DOHH2 (cell line): ENCODE data around the gene PLEKHJ1.
"Not testable (repeated sequence)": the region's sequence is repeated elsewhere in the genome, so short reads cannot be mapped to it uniquely, and the experiment has no call there.

ENCODE experiments used
- H3F3A ChIP-seq: fragments of 200-600 bp; sonication (generic), shearing (Covaris generic); 2 replicates; pipeline ENCODE4 v1.6.0; 2016; ENCODE audit warnings: antibody characterized with exemption, mild to moderate bottlenecking; ENCODE audit not compliant: control insufficient read depth, insufficient read depth
- H3K27ac ChIP-seq: fragments of 200-600 bp; sonication (generic); 2 replicates; pipeline ENCODE4 v1.5.1; 2014; ENCODE audit warnings: low read depth, mild to moderate bottlenecking, low read length, moderate library complexity
- H3K27me3 ChIP-seq: fragments of 200-600 bp; sonication (generic); 2 replicates; pipeline ENCODE4 v1.6.1; 2014; ENCODE audit warnings: mild to moderate bottlenecking, low read length, mixed read lengths; ENCODE audit not compliant: control insufficient read depth
- H3K36me3 ChIP-seq: fragments of 200-600 bp; sonication (generic); 2 replicates; pipeline ENCODE4 v1.6.1; 2014; ENCODE audit warnings: mild to moderate bottlenecking, low read length, moderate library complexity, mixed read lengths; ENCODE audit not compliant: control insufficient read depth
- H3K4me1 ChIP-seq: fragments of 200-600 bp; sonication (generic); 2 replicates; pipeline ENCODE4 v1.6.1; 2014; ENCODE audit warnings: mild to moderate bottlenecking, low read length, mixed read lengths; ENCODE audit not compliant: control insufficient read depth
- H3K4me2 ChIP-seq: fragments of 200-600 bp; sonication (generic); 2 replicates; pipeline ENCODE4 v1.6.0; 2014; ENCODE audit warnings: mild to moderate bottlenecking, low read length, moderate library complexity
- H3K4me3 ChIP-seq: fragments of 200-600 bp; sonication (generic); 2 replicates; pipeline ENCODE4 v1.5.1; 2014; ENCODE audit warnings: mild to moderate bottlenecking, low read length, mixed read lengths
- H3K79me2 ChIP-seq: fragments of 200-600 bp; sonication (generic); 2 replicates; pipeline ENCODE4 v1.6.1; 2014; ENCODE audit warnings: mild to moderate bottlenecking, low read length, mixed read lengths; ENCODE audit not compliant: control insufficient read depth
- H3K9me2 ChIP-seq: fragments of 200-600 bp; sonication (generic); replicated peaks from 2 replicates; pipeline ENCODE4 v1.6.1; 2014; ENCODE audit warnings: mild to moderate bottlenecking, low read length, mixed read lengths; ENCODE audit not compliant: control insufficient read depth
- H3K9me3 ChIP-seq: fragments of 200-600 bp; sonication (generic); 2 replicates; pipeline ENCODE4 v1.6.1; 2014; ENCODE audit warnings: antibody characterized with exemption, low read length, mixed read lengths; ENCODE audit not compliant: control insufficient read depth, insufficient read depth
- H4K20me1 ChIP-seq: fragments of 200-600 bp; sonication (generic); 2 replicates; pipeline ENCODE4 v1.6.0; 2014; ENCODE audit warnings: low read depth, mild to moderate bottlenecking, antibody characterized with exemption, low read length, moderate library complexity; ENCODE audit not compliant: control insufficient read depth, insufficient read depth
- EZH2phosphoT487 ChIP-seq: fragments of 200-600 bp; sonication (generic); IDR thresholded peaks from 2 replicates; pipeline ENCODE4 v1.6.1; 2017; ENCODE audit warnings: borderline replicate concordance, mild to moderate bottlenecking, antibody characterized with exemption, low read length, moderate library complexity, mixed read lengths
- TF ChIP-seq, protein P1 (sequence below): fragments of 200-600 bp; sonication (generic); IDR thresholded peaks from one replicate; pipeline ENCODE4 v1.5.1; 2014; ENCODE audit warnings: antibody characterized with exemption, mild to moderate bottlenecking, low read depth, low read length; ENCODE audit not compliant: poor library complexity, severe bottlenecking

Gene PLEKHJ1

DNA sequence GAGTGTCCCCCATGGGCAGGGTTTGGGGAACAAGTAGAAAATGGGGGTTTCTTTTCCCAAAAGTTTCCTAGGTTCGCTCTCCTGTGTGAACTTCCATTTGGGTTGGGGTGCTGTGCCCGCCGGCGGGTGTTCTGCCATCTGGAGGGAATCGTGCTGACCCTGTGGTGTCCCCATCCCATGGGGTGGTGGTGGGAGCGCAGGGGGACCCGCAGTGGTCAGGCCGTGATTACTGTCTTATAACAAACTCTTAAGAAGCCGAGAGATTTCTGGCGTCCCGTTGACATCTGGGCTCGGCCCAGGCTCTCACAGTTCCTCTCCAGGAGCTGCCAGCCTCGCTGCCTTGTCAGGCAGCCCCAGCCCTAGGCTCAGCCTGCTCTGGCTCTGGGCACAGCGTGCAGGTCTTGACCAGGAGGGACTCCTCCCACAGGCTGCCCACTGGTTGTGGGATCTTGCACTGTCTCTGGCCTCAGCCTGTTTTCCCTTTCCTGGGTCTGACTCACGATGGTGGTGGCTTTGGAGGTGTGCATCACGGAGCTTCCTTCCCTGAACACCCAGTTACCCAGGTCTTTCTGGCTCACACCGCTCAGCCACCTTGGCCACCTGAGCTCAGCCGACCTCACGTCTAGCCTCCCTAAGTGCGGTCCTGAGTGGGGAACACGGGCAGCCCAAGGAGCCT, 34.5 kb downstream of the PLEKHJ1 start:
- H4K20me1 ChIP-seq = no peaks in the 10 kb centered on the region; the same call in 1 of the 2 replicates
- no peak overlapping the region for H3K27ac ChIP-seq
- no peaks in the 10 kb centered on the region for H3F3A ChIP-seq
- no peak for TF ChIP-seq EZH2phosphoT487
- TF ChIP-seq, protein P1, sequence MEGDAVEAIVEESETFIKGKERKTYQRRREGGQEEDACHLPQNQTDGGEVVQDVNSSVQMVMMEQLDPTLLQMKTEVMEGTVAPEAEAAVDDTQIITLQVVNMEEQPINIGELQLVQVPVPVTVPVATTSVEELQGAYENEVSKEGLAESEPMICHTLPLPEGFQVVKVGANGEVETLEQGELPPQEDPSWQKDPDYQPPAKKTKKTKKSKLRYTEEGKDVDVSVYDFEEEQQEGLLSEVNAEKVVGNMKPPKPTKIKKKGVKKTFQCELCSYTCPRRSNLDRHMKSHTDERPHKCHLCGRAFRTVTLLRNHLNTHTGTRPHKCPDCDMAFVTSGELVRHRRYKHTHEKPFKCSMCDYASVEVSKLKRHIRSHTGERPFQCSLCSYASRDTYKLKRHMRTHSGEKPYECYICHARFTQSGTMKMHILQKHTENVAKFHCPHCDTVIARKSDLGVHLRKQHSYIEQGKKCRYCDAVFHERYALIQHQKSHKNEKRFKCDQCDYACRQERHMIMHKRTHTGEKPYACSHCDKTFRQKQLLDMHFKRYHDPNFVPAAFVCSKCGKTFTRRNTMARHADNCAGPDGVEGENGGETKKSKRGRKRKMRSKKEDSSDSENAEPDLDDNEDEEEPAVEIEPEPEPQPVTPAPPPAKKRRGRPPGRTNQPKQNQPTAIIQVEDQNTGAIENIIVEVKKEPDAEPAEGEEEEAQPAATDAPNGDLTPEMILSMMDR = no peak
- no peak overlapping the region for H3K4me2 ChIP-seq
- peaks cover 63% of the 10 kb centered on the region for H3K36me3 ChIP-seq
- no peaks in the 10 kb centered on the region for H3K9me3 ChIP-seq
- H3K27me3 ChIP-seq = no peaks in the 10 kb centered on the region
- no peaks in the 10 kb centered on the region for H3K4me1 ChIP-seq
- H3K4me3 ChIP-seq = no peak overlapping the region
- H3K79me2 ChIP-seq = peaks cover 31% of the 10 kb centered on the region
- H3K9me2 ChIP-seq = no peaks in the 10 kb centered on the region

DNA sequence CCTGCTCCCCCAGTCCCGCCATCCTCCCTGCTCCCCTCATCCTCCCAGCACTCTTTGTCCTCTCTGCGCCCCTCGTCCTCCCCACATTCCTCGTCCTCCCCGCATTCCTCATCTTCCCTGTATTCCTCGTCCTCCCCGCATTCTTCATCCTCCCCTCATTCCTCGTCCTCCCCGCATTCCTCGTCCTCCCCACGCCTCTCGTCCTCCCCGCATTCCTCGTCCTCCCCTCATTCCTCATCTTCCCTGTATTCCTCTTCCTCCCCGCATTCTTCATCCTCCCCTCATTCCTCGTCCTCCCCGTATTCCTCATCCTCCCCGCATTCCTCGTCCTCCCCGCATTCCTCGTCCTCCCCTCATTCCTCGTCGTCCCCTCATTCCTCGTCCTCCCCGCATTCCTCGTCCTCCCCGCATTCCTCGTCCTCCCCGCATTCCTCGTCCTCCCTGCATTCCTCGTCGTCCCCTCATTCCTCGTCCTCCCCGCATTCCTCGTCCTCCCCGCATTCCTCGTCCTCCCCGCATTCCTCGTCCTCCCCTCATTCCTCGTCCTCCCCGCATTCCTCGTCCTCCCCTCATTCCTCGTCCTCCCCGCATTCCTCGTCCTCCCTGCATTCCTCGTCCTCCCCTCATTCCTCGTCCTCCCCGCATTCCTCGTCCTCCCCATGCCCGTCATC, 35.4 kb downstream of the PLEKHJ1 start:
- not testable (repeated sequence) for H3K9me3 ChIP-seq, H3F3A ChIP-seq, H3K4me1 ChIP-seq, H3K9me2 ChIP-seq, H3K4me2 ChIP-seq, H3K27ac ChIP-seq, H3K27me3 ChIP-seq, H4K20me1 ChIP-seq, H3K4me3 ChIP-seq
- Histone ChIP-seq H3K79me2 (peaks cover 40% of the 10 kb centered on the region), H3K36me3 (peaks cover 65% of the 10 kb centered on the region)

DNA sequence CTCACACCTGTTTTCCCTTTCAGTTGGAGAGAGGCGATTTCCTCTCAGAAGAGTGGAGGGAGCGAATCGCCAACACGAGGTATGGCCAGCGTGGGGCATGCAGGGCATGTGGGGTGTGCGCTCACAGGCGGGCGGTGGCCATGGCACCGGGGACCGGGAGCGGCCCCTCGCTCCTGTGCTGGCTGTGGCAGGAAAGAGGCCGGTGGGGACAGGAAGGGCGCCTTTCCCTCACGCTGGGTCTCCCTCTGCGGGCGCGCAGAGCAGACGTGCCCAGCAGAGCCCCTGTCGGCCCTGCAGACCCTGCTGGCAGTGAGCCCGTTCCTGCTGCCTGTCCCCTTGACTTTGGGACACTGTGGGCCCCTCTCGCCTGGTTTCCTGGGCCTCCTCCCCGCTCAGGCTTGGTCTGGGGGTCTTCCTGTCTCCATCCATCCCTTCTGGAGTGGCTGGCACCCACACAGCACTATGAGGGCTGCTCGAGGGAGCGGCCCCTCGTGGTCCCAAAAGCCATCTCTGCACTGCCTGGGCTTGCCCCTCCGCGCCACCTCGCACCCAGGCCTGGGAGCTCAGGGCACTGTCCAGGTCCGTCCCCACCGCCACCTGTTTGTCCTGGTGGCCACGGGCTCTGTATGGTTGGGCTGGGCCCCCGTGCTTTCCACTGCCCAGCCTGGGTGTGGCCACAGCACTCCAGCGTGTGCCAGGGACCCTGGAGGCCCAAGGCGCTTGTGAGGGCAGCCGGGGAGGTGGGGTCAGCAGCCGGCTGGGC, 36.1 kb downstream of the PLEKHJ1 start:
- Histone ChIP-seq H3K36me3 (peaks cover 68% of the 10 kb centered on the region), H3K4me1 (no peaks in the 10 kb centered on the region), H3K9me3 (no peaks in the 10 kb centered on the region), H4K20me1 (no peaks in the 10 kb centered on the region; the same call in 1 of the 2 replicates), H3K4me3 (no peak overlapping the region), H3K79me2 (peaks cover 47% of the 10 kb centered on the region), H3F3A (no peaks in the 10 kb centered on the region), H3K9me2 (no peaks in the 10 kb centered on the region), H3K27me3 (no peaks in the 10 kb centered on the region), H3K27ac (no peak overlapping the region), H3K4me2 (no peak overlapping the region)
- TF ChIP-seq, protein P1 = no peak
- no peak for TF ChIP-seq EZH2phosphoT487

DNA sequence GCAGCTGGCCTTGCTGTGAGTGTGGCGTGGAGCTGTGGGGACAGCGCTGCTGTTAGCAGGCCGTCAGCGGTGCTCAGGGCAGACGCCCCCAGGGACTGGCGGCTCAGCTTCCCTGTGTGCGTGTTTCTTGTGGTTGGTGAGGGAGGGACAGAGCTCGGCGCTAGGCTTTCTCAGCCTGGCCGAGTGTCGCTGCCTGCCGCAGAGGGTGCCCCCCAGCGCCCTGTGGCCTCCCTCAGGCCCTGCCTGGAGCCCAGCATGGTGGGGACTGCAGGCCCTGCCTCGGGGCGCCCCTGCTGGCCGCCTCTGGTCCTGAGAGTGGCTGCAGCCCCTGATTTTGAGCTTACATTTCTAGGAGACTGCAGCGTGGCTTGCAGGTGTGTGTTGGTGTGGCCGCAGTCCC, 36.9 kb downstream of the PLEKHJ1 start:
- Histone ChIP-seq H3K9me2 (no peaks in the 10 kb centered on the region), H3K4me2 (no peak overlapping the region), H4K20me1 (no peaks in the 10 kb centered on the region; the same call in 1 of the 2 replicates), H3K27ac (no peak overlapping the region), H3K27me3 (no peaks in the 10 kb centered on the region), H3K36me3 (peaks cover 68% of the 10 kb centered on the region; the same call in 1 of the 2 replicates), H3F3A (no peaks in the 10 kb centered on the region), H3K9me3 (no peaks in the 10 kb centered on the region), H3K4me1 (no peaks in the 10 kb centered on the region), H3K79me2 (peaks cover 51% of the 10 kb centered on the region), H3K4me3 (no peak overlapping the region)
- TF ChIP-seq EZH2phosphoT487 = no peak
- TF ChIP-seq, protein P1 = peak; percentile 29
